Thymus (tissue), 14 donors: ENCODE measurements around the gene GJA1. TPM values are rescaled to one million over a fixed set of nuclear protein-coding genes. Genes with fewer than 3 reads are reported as not detected.
A peak's percentile ranks its signal among the peaks of the same experiment; 100 is the strongest.
"Not testable (repeated sequence)": the region's sequence is repeated elsewhere in the genome, so short reads cannot be mapped to it uniquely, and the experiment has no call there.

ENCODE experiments used
- DNase-seq, 9 donors: peaks; one replicate each; pipeline ENCODE4 v3.0.0-alpha.2; 2013; ENCODE audit warnings: low spot score in 9 of 9, low read depth in 6 of 9, missing footprints in 1 of 9
- H3K27ac ChIP-seq, 2 donors: one replicate each; pipeline ENCODE4 v1.5.1; 2013; ENCODE audit warnings: control low read depth in 1 of 2, low read depth in 1 of 2, low read length in 1 of 2, mild to moderate bottlenecking in 1 of 2, moderate library complexity in 1 of 2
- H3K27me3 ChIP-seq, 2 donors: one replicate each; pipeline ENCODE4 v1.5.1; 2013; ENCODE audit warnings: low read length in 1 of 2; ENCODE audit not compliant: control insufficient read depth in 2 of 2, insufficient read depth in 1 of 2
- H3K36me3 ChIP-seq, 2 donors: one replicate each; pipeline ENCODE4 v1.5.1; 2013; ENCODE audit warnings: low read length in 1 of 2, mild to moderate bottlenecking in 1 of 2, moderate library complexity in 1 of 2; ENCODE audit not compliant: control insufficient read depth in 2 of 2, insufficient read depth in 2 of 2
- H3K4me1 ChIP-seq, 2 donors: one replicate each; pipeline ENCODE4 v1.5.1; 2013; ENCODE audit warnings: low read length in 2 of 2; ENCODE audit not compliant: control insufficient read depth in 2 of 2, insufficient read depth in 2 of 2
- H3K4me3 ChIP-seq, 2 donors: one replicate each; pipeline ENCODE4 v1.5.1; 2013; ENCODE audit warnings: low read length in 2 of 2, control low read depth in 1 of 2, mild to moderate bottlenecking in 1 of 2
- H3K9me3 ChIP-seq, 2 donors: one replicate each; pipeline ENCODE4 v1.5.1; 2013; ENCODE audit warnings: low read length in 1 of 2, mild to moderate bottlenecking in 1 of 2; ENCODE audit not compliant: control insufficient read depth in 2 of 2, insufficient read depth in 1 of 2
- WGBS: extraction: QIAGEN DNeasy Blood & Tissue Kit; methylation state at CpG from one replicate; pipeline ENCODE4 v1.1.7; 2013; 5-methylcytosine and 5-hydroxymethylcytosine counted together
- long read RNA-seq, 10 donors: transcript quantifications; one replicate each; lab custom pipeline, GENCODE V29; 2026
- polyA plus RNA-seq: library from polyadenylated mRNA; stranded (reverse); fragments of 200-250 nt; gene quantifications from one replicate; pipeline ENCODE4 v1.2.3, GENCODE V29; 2013
- total RNA-seq: library from RNA; stranded (reverse); fragments of 120-200 nt; gene quantifications from one replicate; pipeline ENCODE4 v1.2.4, GENCODE V29; 2013
- donor health status: healthy.

GJA1 gene
- total RNA-seq (14.6 TPM), polyA plus RNA-seq (43.7 TPM)
- long read RNA-seq, donor 1, partial matches to known transcripts, result 0 of 2 reads
- long read RNA-seq, donor 1, other reads (novel, unspliced or antisense), result 0 of 2 reads
- long read RNA-seq, donor 2, result 0 reads
- long read RNA-seq, donor 3, transcript GJA1-204 (2 exons, 3,152 nt), result major isoform, 5 of 5 reads
- long read RNA-seq, donor 3, partial matches to known transcripts, result 0 of 5 reads
- long read RNA-seq, donor 3, other reads (novel, unspliced or antisense), result 0 of 5 reads
- long read RNA-seq, donor 4, partial matches to known transcripts, result 0 of 3 reads
- long read RNA-seq, donor 4, other reads (novel, unspliced or antisense), result 0 of 3 reads
- long read RNA-seq, donor 5, transcript GJA1-204 (2 exons, 3,152 nt), result major isoform, 13 of 26 reads
- long read RNA-seq, donor 5, partial matches to known transcripts, result 13 of 26 reads
- long read RNA-seq, donor 5, other reads (novel, unspliced or antisense), result 0 of 26 reads
- long read RNA-seq, donor 6, partial matches to known transcripts, result 0 of 3 reads
- long read RNA-seq, donor 6, other reads (novel, unspliced or antisense), result 0 of 3 reads
- long read RNA-seq, donor 7, transcript GJA1-204 (2 exons, 3,152 nt), result major isoform, 6 of 6 reads
- long read RNA-seq, donor 7, partial matches to known transcripts, result 0 of 6 reads
- long read RNA-seq, donor 7, other reads (novel, unspliced or antisense), result 0 of 6 reads
- long read RNA-seq, donor 8, transcript GJA1-204 (2 exons, 3,152 nt), result major isoform, 7 of 7 reads
- long read RNA-seq, donor 8, partial matches to known transcripts, result 0 of 7 reads
- long read RNA-seq, donor 8, other reads (novel, unspliced or antisense), result 0 of 7 reads
- long read RNA-seq, donor 9, transcript GJA1-204 (2 exons, 3,152 nt), result major isoform, 5 of 5 reads
- long read RNA-seq, donor 9, partial matches to known transcripts, result 0 of 5 reads
- long read RNA-seq, donor 9, other reads (novel, unspliced or antisense), result 0 of 5 reads
- long read RNA-seq, donor 10, partial matches to known transcripts, result 0 of 4 reads
- long read RNA-seq, donor 10, other reads (novel, unspliced or antisense), result 0 of 4 reads

DNA sequence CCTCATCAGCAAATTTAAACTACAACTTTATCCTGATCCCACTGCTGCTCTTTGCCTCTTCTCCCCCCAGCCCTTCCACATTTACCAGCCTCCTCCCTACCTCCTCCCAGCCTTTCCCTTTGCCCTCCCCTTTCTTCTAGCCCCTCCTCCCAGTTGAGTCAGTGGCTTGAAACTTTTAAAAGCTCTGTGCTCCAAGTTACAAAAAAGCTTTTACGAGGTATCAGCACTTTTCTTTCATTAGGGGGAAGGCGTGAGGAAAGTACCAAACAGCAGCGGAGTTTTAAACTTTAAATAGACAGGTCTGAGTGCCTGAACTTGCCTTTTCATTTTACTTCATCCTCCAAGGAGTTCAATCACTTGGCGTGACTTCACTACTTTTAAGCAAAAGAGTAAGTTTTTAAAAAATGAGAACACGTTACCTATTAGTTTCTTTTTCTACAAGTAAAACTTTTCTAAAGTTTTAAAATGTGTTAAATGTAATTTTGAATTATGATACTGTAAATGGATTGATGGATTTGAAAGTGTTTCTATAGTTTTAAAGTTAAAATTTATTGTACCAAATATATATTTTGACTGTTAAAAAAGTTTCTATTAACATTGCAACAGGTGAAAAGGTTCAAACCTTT lies at the start of gene GJA1:
GJA1 (plus strand) TSS at position 203 of the 626 bp plus-strand sequence. CDS start 11,202 bp downstream, outside the sequence.
- peak within 1 kb of the TSS in 1 of 2 donors; percentile 44 for H3K27ac ChIP-seq
- 41% methylated on average over 5 of the region's 5 CpGs for WGBS
- H3K4me1 ChIP-seq, result peaks cover 0 to 2% of the 10 kb centered on the region in 2 donors
- no peaks in the 10 kb centered on the region for H3K36me3 ChIP-seq
- peak in 1 of 9 donors; percentile 12 for DNase-seq
- H3K9me3 ChIP-seq, result no peaks in the 10 kb centered on the region
- peaks cover 19 to 44% of the 10 kb centered on the region in 2 donors for H3K27me3 ChIP-seq
- H3K4me3 ChIP-seq, result peak within 1 kb of the TSS; percentile 37 to 42

DNA sequence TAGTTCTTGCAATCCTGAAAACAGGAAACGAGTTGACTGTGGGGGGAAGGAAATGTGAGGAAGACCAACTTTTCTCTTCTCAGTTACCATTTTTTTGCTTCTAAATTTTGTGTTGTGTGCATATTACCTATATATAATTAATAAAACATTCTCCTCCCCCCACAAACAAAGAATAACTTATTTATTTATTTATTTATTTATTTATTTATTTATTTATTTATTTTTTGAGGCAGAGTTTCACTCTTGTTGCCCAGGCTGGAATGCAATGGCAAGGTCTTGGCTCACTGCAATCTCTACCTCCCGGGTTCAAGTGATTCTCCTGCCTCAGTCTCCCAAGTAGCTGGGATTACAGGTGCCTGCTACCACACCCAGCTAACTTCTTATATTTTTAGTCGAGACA lies 48.9 kb upstream of the GJA1 start:
- H3K27me3 ChIP-seq, H3K4me1 ChIP-seq, H3K9me3 ChIP-seq, H3K36me3 ChIP-seq, H3K4me3 ChIP-seq, DNase-seq, H3K27ac ChIP-seq: not testable (repeated sequence)
- 95% methylated on average over 3 of the region's 3 CpGs for WGBS

DNA sequence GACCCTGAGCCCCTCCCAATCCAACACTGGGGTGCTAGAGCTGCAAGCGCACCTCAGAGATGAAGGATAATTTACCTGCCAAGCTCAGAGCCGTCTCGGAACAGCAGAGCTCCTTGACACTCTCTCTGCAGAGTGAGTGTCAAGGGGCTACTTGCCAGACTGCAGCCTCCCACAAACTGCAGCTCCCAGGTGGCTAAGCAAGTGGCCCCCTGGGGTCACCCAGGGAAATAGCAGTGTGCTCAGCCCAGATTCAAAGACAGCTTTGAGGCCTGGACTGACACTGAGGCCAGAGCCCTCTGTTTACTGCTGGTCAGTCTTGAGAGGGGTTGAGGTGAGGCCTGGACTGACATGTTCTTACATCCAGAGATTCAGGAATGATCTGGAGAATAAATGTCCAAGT lies 46.0 kb upstream of the GJA1 start:
- no peaks in the 10 kb centered on the region for H3K27me3 ChIP-seq
- no peak for DNase-seq
- H3K9me3 ChIP-seq, result no peaks in the 10 kb centered on the region

DNA sequence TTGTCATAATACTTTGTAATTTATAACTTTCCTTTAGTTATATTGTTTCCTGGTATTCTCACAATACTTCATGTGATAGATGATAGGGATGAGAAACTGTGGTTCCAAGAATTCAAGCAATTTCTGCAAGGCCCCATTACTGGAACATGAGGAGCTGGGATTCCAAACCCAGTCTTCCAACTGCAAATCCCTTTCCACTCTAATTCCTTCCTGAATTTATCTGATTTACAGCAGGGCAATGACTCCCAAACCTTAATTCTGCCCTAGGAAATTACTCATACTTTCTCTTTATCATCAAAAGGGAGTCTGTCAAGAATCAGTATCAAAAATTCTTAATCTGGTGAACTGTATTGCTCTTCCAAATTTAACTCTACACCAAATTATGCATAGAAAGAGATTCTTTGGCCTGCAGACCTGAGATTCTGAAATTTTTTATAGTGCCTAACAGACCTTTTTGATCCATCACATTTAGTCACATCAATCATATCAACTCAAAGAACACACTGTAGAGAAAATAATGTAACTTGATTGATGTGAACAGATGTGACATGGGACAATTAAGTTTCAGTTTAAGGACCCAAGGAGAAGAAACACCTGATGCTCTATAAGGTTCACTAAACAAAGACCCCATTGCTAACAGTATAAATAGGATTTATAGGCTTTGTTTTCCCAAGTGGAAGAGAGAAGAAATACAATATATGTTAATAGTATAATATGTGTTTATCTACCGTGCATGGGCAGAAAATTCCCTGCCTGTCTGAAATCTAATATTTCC lies 41.5 kb upstream of the GJA1 start:
- 95% methylated on average over 1 of the region's 1 CpG for WGBS
- DNase-seq, result no peak
- no peaks in the 10 kb centered on the region for H3K9me3 ChIP-seq
- H3K4me3 ChIP-seq, result no peak overlapping the region
- H3K36me3 ChIP-seq, result no peaks in the 10 kb centered on the region
- H3K4me1 ChIP-seq, result no peaks in the 10 kb centered on the region
- no peaks in the 10 kb centered on the region for H3K27me3 ChIP-seq
- no peak overlapping the region for H3K27ac ChIP-seq

More for the DNA sequence above, 46.0 kb upstream of the GJA1 start:
- H3K4me1 ChIP-seq, result no peaks in the 10 kb centered on the region
- H3K4me3 ChIP-seq, result no peak overlapping the region
- 92% methylated on average over 3 of the region's 3 CpGs for WGBS
- H3K36me3 ChIP-seq, result no peaks in the 10 kb centered on the region
- H3K27ac ChIP-seq, result no peak overlapping the region

DNA sequence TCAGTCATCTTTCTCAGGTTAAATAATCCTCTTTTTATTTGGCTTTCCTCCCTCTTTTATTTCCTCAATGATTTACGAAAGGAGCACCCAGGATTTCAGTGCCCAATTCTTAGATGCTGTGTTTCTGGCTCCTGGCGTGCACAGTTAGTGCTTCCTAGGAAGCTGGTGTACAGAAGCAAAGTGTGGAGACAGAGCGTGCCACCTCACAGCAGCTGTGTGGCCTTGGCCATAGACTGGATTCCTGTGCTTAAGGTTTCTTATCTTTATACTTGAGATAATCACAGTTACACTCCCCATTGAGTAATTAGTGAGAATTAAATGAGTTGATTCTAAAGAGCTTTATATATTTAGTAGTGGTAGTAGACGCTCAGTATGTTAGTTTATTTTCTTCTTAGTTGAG lies 39.7 kb upstream of the GJA1 start:
- Histone ChIP-seq H3K9me3 (no peaks in the 10 kb centered on the region), H3K27ac (no peak overlapping the region), H3K4me1 (no peaks in the 10 kb centered on the region), H3K4me3 (no peak overlapping the region), H3K36me3 (no peaks in the 10 kb centered on the region), H3K27me3 (no peaks in the 10 kb centered on the region)
- 94% methylated on average over 4 of the region's 4 CpGs for WGBS
- no peak for DNase-seq

DNA sequence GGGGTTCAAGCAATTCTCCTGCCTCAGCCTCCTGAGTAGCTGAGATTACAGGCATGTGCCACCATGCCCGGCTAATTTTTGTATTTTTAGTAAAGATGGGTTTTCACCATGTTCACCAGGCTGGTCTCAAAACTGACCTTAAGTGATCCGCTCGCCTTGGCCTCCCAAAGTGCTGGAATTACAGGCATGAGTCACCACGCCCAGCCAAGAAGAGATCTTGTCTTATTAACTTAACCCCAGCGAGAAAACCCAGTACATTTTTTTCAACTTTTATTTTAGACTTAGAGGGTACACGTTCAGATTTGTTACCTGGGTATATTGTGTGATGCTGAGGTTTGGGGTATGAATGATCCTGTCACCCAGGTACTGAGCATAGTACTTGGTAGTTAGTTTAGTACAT lies 38.3 kb upstream of the GJA1 start:
- 95% methylated on average over 6 of the region's 6 CpGs for WGBS
- DNase-seq, H3K9me3 ChIP-seq, H3K4me1 ChIP-seq, H3K27me3 ChIP-seq, H3K4me3 ChIP-seq, H3K27ac ChIP-seq, H3K36me3 ChIP-seq: not testable (repeated sequence)

DNA sequence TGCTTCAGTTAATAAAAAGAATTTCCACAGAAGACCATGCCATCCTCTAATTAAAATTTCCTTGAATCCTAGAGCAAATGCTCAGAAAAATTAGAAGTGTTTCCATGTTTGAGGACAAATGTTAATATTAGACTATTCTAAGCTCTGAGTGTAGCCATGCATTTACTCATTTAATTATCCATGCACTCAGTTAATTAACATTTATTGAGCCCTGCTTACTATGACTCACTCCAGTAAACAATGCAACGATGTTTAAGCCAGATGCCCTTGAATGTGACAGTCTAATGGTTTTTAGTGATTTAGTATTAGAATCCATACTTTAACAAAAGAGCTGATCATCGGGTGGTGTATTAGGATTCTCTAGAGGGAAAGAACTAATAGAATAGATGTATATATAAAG lies 37.3 kb upstream of the GJA1 start:
- WGBS, result 88% methylated on average over 2 of the region's 2 CpGs

DNA sequence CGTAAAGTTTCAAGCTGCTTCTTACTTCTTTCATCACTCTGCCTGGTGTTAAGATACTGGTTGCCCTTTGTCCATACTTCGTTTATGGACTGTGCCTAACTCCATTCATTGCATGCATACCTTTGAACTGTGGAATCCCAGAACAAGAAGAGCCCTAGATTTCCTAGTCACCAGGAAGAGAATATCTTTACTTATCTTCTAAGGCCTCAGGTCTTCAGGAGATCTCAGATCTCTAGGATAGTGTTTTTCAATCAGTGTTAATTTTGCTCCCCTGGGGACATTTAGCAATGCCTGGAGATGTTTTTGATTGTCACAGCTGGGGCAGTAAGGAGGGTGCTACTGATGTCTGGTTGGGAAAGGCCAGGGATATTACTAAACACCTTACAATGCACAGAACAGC lies 35.5 kb upstream of the GJA1 start:
- H3K27me3 ChIP-seq, result no peaks in the 10 kb centered on the region
- no peak overlapping the region for H3K27ac ChIP-seq
- H3K9me3 ChIP-seq, result no peaks in the 10 kb centered on the region
- H3K4me3 ChIP-seq, result no peak overlapping the region
- no peak for DNase-seq
- no peaks in the 10 kb centered on the region for H3K4me1 ChIP-seq
- H3K36me3 ChIP-seq, result no peaks in the 10 kb centered on the region
- WGBS, result 88% methylated on average over 2 of the region's 2 CpGs

More for the DNA sequence above, 37.3 kb upstream of the GJA1 start:
- Histone ChIP-seq H3K9me3 (no peaks in the 10 kb centered on the region), H3K36me3 (no peaks in the 10 kb centered on the region), H3K27ac (no peak overlapping the region), H3K27me3 (no peaks in the 10 kb centered on the region), H3K4me3 (no peak overlapping the region), H3K4me1 (no peaks in the 10 kb centered on the region)
- DNase-seq, result no peak
